Measurements from ENCODE around the gene C1QL2.

C1QL2 gene

DNA sequence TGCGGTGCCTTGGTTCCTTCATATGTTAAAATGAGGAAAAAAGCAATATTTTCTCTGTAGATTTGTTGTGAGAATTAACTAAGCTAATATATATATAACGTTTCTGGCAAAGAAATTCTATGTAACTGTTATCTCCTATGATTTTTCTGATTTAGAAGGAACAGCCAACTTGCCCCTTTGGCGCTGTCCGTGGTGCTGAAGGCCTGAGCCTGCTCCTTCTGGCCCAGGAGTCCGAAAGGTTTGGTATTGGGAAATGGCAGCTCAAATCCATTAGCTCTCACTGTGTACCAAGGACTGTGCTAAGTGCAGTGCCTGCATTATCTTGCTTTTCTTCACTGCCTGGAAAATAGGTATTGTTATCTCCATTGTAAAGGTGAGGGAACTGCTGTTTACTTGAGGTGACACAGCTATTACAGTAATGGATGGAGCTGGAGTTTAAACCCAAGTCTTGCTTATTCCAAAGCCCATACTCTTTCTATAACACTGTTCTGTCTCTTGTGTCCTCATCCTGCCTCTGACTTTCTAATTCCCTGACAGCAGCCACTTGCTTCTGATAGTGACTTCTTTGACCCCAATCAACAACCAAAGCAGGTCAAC is 52.2 kb downstream of the C1QL2 start:
- H3K27ac ChIP-seq = no peak overlapping the region
- no peak for TF ChIP-seq ZFX (IDR thresholded peaks at IDR 0.05; ENCODE audit: borderline replicate concordance)
- TF ChIP-seq, protein P1, sequence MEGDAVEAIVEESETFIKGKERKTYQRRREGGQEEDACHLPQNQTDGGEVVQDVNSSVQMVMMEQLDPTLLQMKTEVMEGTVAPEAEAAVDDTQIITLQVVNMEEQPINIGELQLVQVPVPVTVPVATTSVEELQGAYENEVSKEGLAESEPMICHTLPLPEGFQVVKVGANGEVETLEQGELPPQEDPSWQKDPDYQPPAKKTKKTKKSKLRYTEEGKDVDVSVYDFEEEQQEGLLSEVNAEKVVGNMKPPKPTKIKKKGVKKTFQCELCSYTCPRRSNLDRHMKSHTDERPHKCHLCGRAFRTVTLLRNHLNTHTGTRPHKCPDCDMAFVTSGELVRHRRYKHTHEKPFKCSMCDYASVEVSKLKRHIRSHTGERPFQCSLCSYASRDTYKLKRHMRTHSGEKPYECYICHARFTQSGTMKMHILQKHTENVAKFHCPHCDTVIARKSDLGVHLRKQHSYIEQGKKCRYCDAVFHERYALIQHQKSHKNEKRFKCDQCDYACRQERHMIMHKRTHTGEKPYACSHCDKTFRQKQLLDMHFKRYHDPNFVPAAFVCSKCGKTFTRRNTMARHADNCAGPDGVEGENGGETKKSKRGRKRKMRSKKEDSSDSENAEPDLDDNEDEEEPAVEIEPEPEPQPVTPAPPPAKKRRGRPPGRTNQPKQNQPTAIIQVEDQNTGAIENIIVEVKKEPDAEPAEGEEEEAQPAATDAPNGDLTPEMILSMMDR (IDR thresholded peaks at IDR 0.05) = no peak

All from 22Rv1 (cell line).